DMS 273 (cell line): ENCODE results near the gene NR3C1.

ENCODE experiments used
- DNase-seq: peaks from one replicate; lab custom pipeline; 2025; ENCODE audit not compliant: unreplicated experiment; lab: John Stamatoyannopoulos, UW

Gene NR3C1

DNA sequence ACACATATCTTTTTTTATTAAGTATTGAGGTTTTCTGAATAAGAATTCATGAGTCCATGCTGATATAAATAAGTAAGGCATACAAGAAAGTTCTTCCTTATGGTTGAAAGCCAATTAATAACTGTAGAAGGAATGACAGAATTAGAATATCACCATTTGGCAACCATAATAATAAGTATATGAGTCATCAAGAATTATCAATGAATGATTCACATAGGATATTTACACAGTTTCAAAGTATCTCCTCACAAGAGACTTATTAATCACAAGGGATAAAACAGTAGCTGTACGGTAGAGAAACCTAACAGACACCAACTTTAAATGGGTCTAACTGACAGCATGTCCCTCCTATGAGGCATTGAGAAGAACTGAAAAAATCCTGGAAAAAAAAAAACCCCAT, 161.6 kb downstream of the NR3C1 start:
- DNase-seq: no peak

DNA sequence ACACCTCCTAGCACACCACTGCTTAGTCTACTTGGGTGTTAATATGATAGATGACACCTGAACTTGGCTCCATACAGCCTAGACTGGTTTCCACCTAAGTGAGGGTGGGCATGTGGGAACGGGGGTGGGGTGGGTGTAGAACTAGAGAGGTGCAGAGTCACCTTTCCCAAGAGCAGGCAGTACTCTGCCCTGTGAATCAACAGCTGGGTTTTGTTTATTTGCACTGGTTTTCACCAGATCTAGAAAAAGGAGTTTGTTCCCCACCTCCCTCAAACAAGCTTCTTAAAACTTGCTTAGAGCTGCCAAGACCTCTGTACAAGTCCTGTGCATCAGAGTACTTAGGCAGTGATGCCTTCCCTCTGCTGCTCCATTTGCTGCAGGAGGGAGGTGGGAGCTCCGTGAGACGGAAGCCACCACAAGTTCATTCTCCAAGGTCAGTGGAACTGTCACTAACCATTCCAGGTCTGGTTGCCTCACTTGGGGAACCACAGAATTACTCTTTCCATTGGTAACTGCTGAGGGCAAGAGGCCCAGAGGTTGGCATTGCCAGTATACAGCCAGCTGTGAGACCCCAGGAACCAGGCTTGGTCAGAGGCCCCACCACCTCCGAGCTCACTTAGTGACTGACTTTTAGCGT, 163.5 kb downstream of the NR3C1 start:
- no peak for DNase-seq

DNA sequence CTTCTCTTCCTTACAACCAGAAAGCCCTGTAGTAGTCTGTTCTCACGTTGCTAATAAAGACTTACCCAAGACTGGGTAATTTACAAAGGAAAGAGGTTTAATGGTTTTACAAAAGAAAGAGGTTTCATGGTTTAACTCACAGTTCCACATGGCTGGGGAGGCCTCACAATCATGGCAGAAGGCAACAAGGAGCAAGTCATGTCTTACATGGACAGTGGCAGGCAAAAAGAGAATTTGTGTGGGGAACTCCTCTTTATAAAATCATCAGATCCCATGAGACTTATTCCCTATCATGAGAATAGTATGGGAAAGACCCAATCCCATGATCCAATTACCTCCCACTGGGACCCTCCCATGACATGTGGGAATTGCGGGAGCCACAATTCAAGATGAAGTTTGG, 164.9 kb downstream of the NR3C1 start:
- DNase-seq: no peak

DNA sequence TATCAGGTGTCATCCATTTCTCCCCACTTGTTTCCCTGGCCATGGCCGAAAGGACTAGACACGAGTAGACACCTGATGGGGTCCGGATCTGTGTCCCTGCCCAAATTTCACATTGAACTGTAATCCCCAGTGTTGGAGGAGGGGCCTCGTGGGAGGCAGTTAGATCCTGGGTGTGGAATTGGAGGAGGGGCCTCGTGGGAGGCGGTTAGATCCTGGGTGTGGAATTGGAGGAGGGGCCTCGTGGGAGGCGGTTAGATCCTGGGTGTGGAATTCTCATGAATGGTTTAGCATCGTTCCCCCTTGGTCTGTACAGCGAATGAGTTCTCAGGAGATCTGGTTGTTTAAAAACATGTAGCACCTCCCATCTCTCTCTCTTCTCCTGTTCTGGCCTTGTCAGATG, 165.8 kb downstream of the NR3C1 start:
- no peak for DNase-seq

DNA sequence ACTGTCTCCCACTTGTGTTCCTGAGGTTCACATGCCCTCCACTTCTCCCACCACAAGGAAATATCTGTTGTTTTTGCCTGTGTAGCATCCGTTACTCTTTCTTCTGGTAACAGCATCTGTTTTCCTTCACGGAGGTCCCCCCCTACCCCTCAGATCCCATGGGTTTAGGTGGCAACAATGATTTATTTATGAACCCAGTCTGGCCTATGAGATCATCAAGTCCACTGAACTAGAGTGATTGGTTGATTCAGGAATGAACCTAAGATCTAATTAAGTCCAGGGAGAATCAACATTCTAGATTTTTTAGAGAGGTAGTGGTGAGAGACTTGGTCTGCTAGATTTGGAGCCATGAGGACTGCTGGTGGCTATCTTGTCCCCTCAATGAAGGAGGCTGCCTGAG, 166.8 kb downstream of the NR3C1 start:
- no peak for DNase-seq

DNA sequence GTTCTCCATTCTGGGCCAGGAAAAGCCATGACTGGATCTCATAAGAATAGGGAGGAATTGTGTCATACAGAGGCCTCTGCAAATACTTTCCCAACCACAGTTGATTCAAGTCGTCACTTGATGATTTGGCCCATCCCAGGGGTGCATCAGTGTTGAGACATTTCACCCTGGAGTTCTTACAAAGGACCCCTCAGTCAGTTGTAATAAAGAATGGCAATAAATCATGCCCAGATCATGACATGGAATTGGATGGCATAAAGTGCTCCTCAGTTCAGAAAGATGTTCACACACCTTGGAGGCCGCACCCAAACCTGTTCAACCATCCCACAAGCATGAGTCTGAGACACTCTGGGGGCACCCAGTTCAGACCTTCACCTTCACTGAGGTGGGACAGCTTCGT, 168.1 kb downstream of the NR3C1 start:
- DNase-seq: no peak

DNA sequence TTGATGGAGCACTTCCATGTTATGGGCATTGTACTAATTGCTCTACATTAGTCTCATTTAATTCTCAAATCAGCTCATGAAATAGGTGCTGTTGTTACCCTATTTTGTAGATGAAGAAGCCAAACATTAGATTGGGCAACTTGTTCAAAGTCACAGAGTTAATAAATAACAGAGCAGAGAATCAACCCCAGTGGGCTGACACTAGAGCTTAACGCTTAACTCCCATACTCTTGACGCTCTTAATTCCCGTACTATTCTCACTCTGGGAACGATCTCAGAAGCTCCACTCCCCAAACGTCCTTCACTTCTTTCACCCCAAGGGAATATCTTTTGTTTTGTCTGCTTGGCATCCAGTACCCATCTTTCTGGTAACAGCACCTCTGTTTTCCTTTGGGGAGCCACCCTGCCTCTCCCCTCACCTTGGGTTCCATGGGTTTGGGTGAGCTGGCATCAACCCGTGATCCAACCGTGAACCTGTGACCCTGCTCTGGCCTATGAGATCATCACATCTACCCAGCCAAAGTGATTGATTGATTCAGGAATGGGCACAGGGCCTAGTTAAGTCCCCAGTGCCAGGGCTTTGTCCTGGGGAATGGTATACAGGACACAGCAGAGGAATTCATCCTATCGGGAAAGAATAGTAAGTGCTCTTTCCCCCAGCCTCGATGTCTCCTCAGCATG, 169.2 kb downstream of the NR3C1 start:
- no peak for DNase-seq

DNA sequence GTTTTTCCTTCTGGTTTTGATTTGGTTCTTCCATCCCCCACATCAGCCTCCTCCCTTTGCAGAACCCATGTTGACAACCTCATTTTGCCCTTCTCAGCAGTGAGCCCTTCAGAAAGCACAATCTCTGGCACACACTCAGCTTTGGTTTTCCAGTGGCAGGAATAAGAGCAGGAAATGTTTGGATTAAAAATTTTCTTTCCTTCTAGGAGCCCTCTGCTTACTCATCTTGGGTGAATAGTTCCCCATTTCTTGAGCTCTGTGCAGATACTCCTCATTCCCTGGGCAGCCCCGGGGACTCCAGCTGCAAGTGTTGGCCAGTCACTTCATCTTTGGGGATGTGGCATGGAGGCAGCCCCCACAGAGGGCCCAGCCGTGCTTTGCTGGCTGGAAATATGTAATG, 170.5 kb downstream of the NR3C1 start:
- DNase-seq: no peak

DNA sequence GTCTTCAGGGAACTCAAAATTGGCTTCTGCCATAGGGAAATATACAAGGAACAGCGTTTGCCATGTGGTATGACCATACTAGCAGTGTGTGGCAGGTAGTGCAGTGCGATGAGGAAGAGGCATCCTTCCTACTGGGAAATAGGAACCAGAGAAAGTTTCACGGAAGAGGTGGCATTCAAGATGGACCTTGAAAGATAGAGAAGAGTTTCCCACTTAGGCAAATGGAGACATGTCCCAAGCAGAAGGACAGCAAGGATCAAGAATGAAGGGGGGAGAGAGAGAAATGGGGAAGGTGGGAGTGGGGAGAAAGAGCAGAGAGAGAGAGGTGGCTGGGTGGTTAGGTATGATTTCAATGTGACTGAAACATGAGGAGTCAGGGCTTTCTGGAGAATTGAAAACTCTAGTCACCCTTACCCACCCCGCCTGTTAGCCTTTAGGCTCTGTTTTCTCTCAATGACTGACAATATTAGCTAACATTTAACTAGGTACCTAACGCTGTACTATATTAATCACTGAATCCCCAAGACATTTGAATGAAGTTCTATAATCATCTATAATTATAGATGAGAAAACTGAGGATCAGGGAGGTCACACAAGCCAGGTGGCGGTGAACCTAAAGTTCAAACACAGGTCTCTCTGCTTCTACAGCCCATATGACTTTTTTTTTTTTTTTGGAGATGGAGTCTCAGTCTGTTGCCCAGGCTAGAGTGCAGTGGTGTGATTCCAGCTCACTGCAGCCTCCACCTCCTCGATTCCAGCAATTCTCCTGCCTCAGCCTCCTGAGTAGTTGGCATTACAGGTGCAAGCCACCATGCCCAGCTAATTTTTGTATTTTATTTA, 171.3 kb downstream of the NR3C1 start:
- no peak for DNase-seq

DNA sequence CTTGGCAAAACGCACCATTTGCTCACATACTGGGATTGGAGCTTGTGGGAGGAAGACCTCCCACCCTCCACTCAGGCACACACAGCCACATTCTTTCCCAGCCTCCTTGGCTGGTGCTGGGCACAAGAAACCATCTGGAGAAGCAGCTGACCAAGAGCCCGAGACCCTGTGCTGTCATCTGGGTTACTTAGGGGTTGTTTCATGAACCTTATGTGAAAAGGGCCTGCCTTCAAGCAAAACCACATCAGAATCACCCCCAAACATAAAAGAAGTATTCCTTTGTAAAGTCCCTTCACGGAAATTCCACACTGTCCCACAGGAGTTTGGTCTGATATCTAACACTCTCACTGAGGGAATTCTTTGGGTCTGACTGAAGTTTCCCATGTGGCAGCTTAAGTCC, 172.1 kb downstream of the NR3C1 start:
- no peak for DNase-seq

DNA sequence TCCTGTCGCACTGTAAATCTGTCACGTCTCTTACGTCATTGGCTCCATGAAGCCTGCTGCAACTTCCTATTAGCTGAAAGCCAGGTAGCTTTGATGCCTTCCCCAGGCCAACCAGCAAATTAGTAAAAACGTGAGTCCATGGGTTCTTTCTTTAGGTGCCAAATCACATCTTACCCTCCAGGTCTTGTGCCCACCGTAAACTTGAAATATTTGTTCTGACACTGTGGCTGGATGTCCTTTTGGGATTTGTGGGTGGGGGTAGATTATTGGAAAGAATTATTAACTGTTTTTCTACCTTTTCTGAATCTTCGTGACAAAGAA, 172.8 kb downstream of the NR3C1 start:
- no peak for DNase-seq

DNA sequence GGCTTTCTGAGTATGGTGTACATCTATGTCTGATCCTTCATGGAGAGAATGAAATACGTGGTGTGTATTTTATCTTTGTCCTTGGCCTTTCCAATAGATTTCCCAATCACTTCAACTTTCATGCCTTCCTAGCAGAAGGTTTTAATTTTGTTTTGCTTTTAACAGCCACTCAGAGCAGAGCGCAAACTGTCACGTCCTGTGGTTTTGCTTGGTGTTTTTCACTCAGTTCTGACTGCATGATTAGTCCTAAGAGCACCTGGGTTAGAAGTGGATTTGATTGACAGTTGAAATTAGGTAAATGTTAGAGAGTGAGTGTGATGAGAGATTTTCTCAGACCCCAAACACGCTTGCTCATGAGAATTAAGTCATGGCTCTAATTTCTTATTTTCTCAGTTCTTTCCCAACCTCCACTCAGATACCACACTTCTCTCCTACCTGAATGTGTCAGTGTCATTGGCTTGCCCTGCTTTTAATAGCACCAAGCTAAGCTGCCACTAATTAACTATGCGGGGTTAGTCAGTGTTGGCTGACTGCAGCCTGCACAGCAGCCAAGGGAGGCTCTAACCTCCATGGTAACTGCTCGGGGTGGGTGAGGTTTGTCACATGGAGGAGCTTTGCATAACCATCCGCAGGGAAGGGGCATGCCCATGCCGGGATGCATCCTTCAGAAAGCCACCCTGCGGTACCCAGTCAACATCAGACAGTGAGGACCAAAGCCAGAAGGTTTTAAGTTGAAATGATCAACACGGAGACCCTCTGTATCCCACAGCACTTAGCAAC, 173.4 kb downstream of the NR3C1 start:
- peak; percentile 76 for DNase-seq

DNA sequence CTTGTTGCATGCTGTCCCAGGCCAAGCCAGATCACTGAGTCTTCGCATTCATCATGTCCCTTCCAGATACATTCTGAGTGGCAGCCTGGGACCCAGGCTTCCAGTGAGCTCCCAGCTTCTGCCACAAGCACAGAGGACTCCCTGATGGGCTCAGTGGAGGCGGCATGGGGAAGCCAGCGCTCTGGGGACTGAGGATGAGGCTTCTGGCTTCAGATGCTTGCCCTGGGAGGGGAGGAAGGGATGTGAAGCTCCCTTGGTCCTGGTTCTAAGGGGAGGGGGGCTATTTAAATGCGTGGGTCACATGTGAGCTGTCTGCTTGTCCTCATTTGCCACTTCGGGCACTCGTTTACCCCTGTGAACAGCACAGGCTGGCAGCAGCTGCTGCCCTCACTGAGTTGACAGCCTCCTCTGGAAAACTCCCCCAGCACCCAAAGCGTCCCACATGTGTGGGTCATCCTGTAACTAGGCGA, 174.0 kb downstream of the NR3C1 start:
- DNase-seq: peak; percentile 80

DNA sequence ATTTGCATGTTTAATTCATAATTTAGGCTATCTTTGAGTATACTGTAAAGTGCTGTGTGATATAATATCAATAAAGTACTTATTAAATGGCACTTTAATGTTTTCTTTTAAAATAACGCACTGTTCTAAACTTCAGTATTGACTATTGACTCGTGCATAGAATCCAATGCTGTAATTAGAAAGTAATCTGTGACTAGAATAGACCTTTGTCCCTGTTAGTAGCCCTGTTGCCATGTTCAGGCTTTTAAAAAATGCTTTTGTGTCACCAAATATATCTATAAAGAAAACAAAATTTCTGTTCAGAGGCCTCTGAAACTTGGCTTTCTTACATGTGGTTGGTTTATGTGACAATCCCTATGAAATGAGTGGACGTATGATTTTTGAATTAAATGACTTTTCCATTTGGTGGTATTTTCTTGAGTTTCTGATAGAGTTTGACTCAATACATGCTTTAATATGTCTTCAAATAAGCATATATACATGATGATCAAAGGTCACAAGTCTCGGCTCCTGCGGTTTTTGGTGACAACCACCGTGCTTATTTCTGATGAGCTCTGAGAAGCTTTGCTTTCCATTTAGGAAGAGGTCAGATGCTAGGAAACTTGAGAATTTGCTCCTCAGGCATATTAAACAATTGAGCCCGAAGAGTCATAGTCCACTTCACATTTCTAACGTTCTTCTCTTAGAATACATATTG, 174.7 kb downstream of the NR3C1 start:
- no peak for DNase-seq
